ENCODE data around the gene TMEM134. TPM values are rescaled to one million over a fixed set of nuclear protein-coding genes. Genes with fewer than 3 reads are reported as not detected.

TMEM134 gene
- total and polyA plus RNA-seq, 8 donors = 45.1 to 93.4 (median 61.5) TPM

- WGBS, 2 donors = 88 to 95% methylated on average over 14 of the region's 14 CpGs
- no peaks in the 10 kb centered on the region for H3K36me3 ChIP-seq
- no peaks in the 10 kb centered on the region for H3K27me3 ChIP-seq
- TF ChIP-seq, protein P1, sequence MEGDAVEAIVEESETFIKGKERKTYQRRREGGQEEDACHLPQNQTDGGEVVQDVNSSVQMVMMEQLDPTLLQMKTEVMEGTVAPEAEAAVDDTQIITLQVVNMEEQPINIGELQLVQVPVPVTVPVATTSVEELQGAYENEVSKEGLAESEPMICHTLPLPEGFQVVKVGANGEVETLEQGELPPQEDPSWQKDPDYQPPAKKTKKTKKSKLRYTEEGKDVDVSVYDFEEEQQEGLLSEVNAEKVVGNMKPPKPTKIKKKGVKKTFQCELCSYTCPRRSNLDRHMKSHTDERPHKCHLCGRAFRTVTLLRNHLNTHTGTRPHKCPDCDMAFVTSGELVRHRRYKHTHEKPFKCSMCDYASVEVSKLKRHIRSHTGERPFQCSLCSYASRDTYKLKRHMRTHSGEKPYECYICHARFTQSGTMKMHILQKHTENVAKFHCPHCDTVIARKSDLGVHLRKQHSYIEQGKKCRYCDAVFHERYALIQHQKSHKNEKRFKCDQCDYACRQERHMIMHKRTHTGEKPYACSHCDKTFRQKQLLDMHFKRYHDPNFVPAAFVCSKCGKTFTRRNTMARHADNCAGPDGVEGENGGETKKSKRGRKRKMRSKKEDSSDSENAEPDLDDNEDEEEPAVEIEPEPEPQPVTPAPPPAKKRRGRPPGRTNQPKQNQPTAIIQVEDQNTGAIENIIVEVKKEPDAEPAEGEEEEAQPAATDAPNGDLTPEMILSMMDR (IDR thresholded peaks at IDR 0.05) = no peak
- H3K4me1 ChIP-seq = peaks cover 0 to 2% (median 0%) of the 10 kb centered on the region in 3 donors
- intact Hi-C loops (cut with DNase I) = no loop called here
- no peak overlapping the region for H3K27ac ChIP-seq
- no peak for DNase-seq
- no peak for FAIRE-seq
- ATAC-seq = no peak
- H3K4me3 ChIP-seq = no peak overlapping the region
- no peaks in the 10 kb centered on the region for H3K9me3 ChIP-seq
These were observed 17.4 kb downstream of the TMEM134 start for GRCh38 chr11:67451658-67451976.

- FAIRE-seq (no peak), DNase-seq (peak in 1 of 6 donors; percentile 48), ATAC-seq (no peak)
- WGBS, 2 donors = 88 to 90% methylated on average over 24 to 25 of the region's 25 CpGs
- Histone ChIP-seq H3K36me3 (no peaks in the 10 kb centered on the region), H3K27me3 (no peaks in the 10 kb centered on the region), H3K4me3 (no peak overlapping the region), H3K27ac (no peak overlapping the region), H3K4me1 (peaks cover 0 to 2% (median 0%) of the 10 kb centered on the region in 3 donors), H3K9me3 (no peaks in the 10 kb centered on the region)
- intact Hi-C loops (cut with DNase I) = no loop called here
- TF ChIP-seq, protein P1 (IDR thresholded peaks at IDR 0.05) = no peak
These were observed 18.0 kb downstream of the TMEM134 start for GRCh38 chr11:67450796-67451657.

- no peak overlapping the region for H3K27ac ChIP-seq
- H3K4me1 ChIP-seq = peaks cover 0 to 3% (median 0%) of the 10 kb centered on the region in 3 donors
- TF ChIP-seq, protein P1 (IDR thresholded peaks at IDR 0.05) = no peak
These were observed 19.8 kb downstream of the TMEM134 start for GRCh38 chr11:67449116-67449844.

DNA sequence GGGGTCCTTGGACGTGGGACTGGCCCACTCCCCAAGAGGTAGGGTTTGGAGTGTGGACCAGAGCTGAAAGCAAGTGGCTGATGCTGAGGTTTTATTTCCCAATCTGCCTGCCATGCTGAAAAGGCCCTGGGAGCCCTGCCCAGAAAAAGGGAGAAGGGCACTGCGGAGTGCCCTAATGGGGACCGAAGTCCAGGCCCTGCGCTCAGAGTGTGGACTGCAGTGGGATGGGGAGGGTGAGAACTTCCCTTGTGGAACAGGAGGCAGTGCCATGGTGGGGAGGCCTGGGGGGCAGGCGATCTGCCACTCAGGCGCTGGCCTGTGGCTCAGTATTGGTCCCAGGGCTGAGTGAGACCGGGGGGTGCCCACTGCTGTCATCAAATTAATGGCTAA lies 20.8 kb downstream of the TMEM134 start:
- Histone ChIP-seq H3K4me1 (peaks cover 0 to 5% (median 0%) of the 10 kb centered on the region in 3 donors), H3K27ac (no peak overlapping the region), H3K4me3 (no peak overlapping the region), H3K27me3 (no peaks in the 10 kb centered on the region), H3K36me3 (no peaks in the 10 kb centered on the region), H3K9me3 (no peaks in the 10 kb centered on the region)
- TF ChIP-seq, protein P1 (IDR thresholded peaks at IDR 0.05) = no peak
- WGBS, 2 donors = 92 to 95% methylated on average over 5 to 7 of the region's 7 CpGs
- no peak for DNase-seq
- ATAC-seq = no peak
- FAIRE-seq = no peak
- intact Hi-C loops (cut with DNase I) = no loop called here

More at GRCh38 chr11:67449116-67449844, 19.8 kb downstream of the TMEM134 start:
- ATAC-seq (peak in 2 of 4 donors; percentile 30 to 66), DNase-seq (no peak), FAIRE-seq (no peak)
- H3K36me3 ChIP-seq = no peaks in the 10 kb centered on the region
- no peak overlapping the region for H3K4me3 ChIP-seq
- WGBS, 2 donors = 50 to 54% methylated on average over 9 of the region's 9 CpGs
- intact Hi-C loops (cut with DNase I) = no loop called here
- no peaks in the 10 kb centered on the region for H3K27me3 ChIP-seq
- no peaks in the 10 kb centered on the region for H3K9me3 ChIP-seq

All from pancreas (tissue), 10 donors.